Dedifferentiated amniotic fluid mesenchymal stem cell (primary cell): Measurements from ENCODE around the gene RAB4A.
"Not testable (repeated sequence)": the region's sequence is repeated elsewhere in the genome, so short reads cannot be mapped to it uniquely, and the experiment has no call there.

Experiments
- DNase-seq: peaks from one replicate; pipeline ENCODE4 v3.0.0-alpha.2; 2016; ENCODE audit errors: extremely low spot score

The RAB4A gene

DNA sequence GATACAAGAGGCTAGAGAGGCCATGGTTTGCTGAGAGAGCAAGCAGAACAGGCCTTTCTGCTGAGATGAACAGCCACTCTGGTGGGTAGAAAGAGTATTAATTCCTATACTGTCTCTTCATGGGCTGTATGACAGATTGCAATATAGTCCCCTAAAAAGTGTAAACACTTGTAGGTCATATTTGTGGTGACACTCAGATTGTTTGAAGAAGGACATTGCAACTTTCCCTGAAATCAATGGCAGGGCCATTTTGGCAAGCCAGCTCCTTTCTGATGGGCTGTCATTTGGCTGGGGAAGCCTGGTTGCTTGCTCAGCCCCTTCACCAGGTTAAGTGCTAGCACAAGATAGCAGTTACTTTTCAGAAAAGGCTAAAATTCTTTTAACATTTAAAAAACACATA, 27.5 kb downstream of the RAB4A start:
- no peak for DNase-seq

DNA sequence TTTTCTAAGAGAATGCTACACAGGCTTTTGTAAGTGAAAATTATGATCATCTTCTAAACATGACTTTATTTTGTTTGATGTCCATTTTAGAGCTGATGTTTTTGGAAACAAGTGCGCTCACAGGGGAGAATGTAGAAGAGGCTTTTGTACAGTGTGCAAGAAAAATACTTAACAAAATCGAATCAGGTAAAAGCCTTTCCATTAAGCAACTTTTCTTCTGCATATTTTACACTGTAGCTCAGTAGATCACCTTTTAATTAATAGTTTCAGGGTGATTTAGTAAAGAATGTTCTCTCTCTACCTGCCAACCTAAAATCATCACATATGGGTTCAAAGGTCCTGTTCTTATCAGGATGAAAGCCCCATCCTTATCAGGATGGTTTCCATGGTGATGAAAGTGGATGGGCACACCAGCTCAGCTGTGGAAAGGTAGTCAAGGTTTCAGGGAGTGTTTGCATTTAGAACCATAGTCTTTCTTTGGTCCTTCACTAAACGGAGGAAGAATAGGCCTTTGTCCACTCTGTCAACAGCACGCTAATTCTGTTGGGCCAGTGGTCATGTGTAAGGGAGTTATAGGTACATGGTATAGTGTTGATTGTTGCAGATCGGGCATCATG, 28.1 kb downstream of the RAB4A start:
- no peak for DNase-seq

DNA sequence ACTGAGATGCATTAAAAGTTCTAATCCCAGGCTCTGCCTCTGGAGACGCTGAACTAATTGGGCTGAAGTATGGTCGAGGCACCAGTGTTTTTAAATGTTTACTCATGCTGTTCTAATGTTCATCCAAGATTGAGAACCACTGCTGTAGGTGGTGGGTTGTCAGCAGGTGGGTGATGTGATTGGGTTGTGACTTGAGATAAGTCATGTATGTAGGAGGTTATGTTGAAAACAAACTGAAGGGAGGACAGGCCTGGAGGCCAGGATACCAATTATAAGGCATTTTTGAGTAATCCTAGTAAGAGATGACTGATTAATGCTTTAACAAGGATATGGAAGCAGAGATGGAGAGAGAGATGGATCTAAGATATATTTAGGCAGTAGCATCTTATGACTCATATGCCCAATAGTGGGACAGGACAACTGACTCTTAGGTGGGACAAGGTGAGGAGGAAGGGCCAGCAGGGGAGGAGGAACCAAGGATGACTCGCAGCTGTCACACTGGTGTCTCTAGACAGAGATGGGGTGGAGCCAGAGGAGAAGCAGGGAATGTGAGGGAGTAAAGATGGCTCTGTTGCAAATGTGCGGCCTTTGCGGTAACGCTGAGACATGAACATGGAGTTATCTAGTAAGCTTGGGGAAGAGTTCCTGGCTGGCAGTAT, 29.3 kb downstream of the RAB4A start:
- DNase-seq: no peak

DNA sequence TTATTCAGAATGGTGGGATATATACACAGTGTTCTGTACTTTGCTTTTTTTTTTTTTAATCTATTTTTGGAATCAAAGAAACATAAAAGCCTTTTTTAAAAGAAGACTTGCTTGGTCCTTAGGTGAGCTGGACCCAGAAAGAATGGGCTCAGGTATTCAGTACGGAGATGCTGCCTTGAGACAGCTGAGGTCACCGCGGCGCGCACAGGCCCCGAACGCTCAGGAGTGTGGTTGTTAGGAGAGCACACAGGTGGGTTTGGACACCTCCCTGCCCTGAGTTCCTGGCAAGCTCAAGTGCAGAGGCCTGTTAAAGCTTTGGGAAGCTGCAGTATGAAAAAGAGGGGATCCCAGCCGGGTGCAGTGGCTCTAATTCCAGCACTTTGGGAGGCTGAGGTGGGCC, 31.8 kb downstream of the RAB4A start:
- DNase-seq: no peak

DNA sequence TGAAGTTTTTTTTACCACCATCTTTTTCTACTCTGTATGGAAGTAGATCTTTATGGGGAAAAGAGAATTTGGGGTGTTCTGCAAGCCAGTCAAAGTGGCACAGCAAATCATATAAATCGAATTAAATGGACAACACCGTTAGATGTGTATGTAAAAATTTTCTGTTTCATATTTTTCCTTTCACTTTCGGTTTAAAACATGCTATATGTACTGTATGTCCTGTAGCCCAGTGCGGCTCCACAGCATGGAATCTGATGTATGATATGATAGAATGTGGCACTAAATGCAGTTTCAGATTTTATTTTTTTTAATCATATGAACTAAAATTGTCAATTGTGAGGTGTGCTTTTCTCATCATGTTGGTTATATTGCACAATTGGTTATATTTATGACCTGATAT, 32.9 kb downstream of the RAB4A start:
- no peak for DNase-seq

DNA sequence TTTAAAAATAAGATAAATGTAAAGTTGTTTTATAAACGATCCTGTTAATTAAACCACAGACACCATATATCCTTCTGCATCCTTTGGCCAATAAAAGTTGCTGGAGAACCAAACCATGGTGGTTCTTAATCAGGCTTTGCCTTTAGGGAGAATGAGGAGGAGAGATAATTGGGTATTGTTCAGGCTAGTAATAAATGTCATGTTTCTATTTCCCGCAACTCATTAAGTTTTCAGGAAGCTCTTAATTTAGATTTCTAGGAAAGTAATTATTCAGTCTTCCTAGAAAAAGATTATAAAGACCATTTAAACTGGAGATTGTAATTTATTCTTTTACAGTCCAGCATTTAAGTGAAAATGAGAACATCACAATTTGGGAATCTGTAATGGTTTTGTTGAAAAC, 34.5 kb downstream of the RAB4A start:
- no peak for DNase-seq

DNA sequence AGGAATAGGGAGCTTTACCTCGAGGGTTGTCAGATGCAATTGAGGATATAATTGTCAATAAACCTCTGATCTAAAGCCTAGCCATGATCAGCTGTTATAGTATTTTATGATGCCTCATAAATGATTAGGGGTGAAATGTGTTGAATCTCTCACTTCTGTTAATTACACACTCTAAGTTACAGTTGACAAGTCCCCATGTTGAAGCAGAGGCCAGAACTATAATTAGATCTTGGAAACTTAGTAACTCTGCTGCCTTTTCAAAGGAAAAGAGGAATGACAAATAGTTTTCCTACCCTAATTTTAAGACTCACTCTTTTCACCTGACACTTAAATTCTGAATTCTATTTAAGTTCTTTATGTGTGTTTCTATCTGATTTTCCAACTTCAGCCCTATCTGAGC, 38.2 kb downstream of the RAB4A start:
- DNase-seq: no peak

DNA sequence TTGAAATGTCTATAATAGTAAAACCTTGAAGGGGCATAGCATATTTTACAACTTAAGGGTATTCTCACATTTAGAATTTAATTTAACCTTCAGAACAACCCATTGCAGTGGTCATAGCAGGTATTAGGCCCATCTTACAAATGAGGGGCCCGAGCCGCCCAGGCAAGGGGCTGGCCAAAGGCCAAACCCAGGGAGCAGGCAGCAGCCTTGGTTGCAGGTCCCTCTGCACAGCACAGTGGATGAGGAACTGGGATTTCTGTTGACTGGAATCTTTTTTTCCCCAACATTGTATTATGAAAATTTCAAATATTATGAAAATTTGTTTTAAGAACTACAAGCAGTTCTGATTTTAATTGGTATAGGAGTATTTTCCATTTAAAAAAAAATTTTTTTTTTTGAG, 38.8 kb downstream of the RAB4A start:
- no peak for DNase-seq

DNA sequence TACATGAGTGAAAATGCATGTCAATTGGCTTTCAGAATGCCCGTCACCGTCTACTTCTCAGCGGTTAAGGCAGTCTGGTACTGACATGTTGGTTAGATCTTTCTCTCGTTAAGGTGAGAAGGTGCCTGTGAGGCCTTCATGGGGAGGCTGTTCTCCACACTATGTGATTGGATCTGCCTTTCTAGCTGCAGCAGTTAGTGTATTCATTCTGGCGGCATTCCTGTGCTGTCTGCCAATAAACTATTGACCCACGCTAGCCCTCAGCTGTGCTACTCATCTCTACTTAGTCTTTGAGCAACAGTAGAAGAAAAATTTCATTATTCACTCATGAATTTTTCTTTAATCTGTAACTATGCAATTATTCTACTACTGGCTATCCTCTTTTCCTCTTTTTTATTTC, 39.9 kb downstream of the RAB4A start:
- no peak for DNase-seq

DNA sequence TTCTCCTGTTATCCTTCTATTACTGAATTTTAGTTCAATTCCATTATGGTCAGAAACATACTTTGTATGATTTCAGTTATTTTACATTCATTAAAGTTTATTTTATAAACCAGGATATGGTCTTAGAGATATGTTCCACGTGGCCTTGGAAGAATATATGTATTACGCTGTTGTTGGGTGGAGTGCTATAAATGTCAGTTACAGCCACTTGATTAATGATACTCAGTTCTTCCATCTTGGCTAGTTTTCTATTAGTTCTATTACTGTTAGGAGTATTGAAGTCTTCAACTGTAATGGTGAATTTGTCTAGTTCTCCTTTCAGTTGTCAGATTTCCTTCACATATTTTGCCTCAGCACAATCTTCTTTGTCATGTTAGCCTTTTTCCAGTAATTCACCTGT, 45.3 kb downstream of the RAB4A start:
- DNase-seq: no peak

DNA sequence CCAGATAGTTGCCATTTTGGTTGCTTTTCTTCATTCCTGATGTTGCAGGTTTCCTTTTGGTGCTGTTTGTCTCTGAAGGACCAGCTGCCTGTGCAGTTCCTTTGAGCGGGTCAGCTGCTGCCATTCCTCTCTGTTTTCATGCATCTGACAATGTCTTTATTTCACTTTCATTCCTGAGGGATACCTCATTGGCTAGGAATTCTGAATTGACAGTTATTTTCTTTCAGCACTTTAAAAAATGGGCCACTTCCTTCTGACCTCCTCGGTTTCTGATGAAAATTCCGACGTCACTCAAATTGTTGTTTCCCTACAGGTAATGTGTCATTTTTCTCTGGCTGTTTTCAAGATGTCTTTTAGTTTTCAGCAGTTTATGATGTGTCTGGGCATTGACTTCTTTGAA, 47.1 kb downstream of the RAB4A start:
- DNase-seq: no peak

DNA sequence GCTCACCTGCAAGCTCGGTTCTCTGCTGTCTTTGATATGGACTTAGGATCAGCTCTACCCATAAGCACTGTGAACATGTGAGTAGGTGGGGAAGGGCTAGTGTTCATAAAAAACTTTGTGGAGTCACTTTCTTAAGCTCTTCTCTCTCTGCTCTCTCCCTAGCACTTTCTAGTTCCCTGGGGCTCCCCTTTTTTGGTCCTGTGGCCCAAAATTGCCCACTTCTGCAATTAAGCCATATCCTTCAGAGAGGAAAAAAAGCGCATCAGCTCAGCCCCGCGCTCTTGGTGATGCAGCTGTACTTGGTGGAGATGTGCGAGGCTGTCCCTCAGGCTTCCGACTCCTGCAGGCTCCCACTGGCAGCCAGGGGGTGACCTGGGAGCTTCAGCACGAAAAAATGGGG, 48.6 kb downstream of the RAB4A start:
- no peak for DNase-seq

DNA sequence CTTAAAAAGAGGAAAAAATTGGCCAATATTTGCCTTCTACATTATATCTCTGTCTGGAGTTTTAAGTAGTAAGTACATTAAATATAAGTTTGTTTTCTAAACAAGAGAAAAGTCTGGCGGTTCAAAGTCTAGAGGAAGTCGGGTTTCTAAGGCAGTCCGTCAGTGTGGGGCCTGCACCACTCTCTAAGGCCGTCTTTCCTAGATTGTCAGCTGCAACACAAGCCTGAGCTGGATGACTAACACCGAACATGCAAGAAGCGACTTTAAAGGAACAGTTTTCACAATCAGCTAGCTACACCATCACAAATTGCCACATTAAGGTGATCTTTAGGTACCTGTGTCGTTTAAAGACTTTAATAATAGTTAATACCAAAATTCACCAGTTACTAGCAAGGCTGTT, 52.3 kb downstream of the RAB4A start:
- DNase-seq: no peak

DNA sequence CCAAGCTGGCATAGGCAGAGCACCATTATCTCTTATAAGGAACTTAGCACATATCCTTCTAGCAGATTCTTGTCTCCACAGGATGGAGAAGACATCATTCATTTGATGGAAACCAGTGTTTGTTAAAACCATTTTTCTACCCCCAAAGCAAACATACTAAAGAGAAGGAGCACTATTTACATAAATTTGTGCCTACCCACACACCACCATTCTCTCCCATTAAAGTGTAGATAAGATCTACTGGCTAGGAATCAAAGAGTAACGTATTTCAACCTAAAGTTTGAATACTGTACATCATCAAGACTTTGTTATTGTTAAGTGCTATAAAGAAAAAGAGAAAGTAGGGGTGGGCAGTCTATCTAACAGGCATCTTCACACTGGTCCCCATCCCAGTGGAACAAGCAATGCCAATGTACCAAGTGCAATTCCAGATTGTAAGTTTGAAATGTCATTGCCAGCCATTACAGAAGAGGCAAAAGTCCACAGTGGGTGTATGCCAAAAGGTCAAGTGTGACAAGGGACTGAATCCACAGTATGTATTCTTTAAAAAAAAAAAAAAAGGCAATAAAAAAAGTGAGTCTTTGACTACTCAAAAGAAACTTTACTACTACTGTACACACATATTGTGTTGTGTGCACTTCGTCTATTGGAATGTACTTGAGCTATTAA, 53.1 kb downstream of the RAB4A start:
- no peak for DNase-seq

DNA sequence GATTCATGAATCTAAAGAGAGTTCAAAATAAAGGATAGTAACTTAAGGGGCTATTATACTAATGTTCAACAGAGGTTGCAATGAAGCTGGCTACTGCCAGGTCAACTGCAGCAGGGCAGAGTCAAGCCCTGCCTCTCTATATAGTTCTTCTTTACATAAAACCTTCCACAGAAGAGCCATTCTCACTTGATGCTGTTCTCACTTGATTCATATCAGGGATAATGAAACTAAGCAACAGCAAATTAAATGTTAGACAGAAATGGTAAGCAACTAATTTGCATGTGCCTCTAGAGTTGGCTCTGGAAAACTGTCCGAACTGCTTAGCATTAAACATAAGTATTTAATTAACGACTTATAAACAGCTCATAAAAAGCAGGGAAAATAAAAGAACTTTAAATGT, 54.5 kb downstream of the RAB4A start:
- DNase-seq: no peak

DNA sequence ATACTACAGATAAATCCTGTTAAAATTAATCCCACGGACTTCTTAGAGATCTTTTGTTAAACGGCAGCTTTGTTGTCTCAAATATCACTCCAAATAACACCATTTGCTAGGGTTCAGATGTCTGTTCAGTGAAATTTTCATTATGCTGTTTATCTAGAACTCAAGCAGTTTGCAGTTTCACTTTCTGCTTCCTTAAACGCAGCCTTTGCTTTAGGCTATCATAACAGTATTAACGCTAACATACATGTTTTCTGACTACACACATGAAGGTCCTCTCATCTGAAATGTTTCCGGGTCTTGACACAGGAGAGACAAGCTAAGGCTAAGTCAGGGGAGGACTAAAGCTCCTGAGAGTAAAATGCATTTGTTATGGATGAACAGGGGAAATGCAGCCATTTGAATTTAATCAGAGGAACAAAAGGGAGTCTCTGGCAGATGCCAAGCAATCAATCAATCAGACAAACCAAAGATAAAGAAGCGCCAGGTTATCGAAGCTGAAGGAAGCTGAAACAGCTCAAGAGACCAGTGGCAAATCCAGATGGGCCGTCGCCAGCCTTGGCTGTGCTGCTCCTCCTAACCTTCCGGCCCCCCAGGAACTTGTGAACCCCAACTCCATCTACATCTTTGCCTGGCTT, 55.1 kb downstream of the RAB4A start:
- no peak for DNase-seq

DNA sequence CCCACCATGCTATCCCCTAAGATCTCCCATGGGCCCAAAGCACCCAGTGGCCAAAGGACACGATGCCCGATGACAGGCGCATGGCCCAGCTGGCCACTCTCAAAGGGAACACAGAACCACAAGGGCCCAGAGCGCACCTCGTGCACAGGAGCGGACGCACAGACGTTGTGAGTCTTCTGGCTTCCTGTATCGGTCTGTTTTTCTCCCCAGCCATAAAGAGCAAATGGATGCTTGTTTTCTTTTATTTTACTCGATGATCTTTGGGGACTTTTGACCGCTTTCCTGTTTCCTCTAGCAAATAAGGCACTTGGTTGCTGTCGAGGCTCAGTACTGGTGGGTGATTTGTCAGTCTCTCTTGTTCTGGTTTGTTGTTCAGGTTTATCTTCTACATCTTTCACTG, 55.7 kb downstream of the RAB4A start:
- no peak for DNase-seq

DNA sequence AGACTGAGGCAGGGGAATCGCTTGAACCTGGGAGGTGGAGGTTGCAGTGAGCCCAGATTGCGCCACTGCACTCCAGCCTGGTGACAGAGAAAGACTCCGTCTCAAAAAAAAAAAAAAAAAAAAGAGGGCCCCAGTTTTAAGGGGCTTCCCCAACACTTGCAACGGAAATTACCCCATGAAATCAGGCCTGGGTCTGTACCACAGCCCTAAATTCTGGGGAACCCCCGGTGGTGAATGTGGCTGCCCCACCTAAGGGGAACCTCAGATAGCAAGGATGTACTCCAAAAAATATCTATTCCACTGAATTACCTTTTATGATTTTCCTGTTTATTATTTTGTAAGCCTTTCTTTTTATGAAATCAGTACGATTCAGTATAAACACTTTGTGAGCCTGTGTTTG, 56.9 kb downstream of the RAB4A start:
- not testable (repeated sequence) for DNase-seq

DNA sequence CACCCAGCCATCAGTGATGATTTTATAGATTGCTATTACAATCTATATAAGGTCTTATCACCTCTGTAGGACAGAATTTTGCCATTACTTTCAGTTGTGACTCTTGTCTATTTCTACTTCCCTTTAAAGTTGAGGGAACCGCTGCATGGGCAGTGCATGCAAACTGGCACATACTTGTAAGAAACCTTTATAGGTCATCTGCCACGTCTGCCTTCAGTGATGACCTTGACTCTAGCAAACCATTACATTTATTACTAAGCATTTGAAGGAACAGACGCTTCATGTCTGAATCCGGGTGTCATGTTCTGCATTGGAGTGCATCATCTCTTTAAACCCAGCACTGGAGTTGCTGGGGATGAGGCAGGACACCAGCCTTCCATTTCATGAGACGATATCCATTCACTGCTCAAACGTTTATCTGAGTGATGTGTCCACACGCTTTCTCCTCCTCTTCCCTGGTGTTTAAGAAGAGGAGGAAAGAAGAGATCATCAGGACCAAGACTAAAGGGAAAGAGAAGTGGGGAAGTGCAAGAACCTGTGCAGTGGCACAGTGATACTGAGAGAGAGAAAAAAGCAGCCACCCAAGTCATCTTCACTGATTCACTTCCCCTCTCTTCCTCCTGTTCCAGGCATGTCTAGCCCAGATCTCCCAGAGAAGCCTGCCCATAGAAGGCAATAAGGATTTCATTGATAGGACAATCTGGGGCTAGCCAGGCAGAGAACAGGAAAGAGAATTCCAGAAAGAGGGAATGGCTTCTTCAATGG, 57.9 kb downstream of the RAB4A start:
- DNase-seq: no peak

DNA sequence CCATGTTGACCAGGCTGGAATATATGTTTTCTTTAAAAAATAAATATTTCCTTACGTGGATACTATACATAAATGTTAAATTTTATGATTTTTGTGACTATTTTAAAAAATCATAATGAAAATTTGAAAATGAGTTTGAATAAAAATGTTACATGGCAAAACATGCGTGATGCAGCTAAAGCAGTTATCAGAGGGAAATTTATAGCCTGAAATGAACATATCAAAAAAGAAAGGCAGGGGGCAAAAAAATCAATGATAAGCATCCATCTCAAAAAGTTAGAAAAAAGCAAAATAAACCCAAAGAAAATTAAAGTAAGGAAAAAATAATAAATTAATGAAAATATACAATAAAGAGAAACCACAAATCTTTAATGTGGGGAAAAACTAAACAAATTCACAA, 63.4 kb downstream of the RAB4A start:
- no peak for DNase-seq

DNA sequence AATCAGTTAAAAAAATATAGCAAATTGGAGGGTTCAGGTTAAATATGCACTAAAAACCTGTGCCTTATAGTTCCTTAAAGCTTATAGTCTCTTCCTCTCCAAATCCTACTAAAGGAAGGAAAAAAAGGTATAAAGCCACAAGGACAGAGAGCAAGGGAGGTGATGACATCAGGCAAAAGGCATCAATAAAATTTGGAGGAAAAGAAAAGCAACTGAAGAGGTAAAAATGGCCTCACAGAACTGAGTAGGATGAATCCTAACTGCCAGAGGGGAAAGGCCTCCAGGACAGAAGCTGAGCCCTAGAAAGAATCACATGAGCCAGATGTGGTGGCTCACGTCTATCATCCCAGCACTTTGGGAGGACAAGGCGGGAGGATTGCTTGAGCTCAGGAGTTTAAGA, 63.8 kb downstream of the RAB4A start:
- peak; percentile 13 for DNase-seq

DNA sequence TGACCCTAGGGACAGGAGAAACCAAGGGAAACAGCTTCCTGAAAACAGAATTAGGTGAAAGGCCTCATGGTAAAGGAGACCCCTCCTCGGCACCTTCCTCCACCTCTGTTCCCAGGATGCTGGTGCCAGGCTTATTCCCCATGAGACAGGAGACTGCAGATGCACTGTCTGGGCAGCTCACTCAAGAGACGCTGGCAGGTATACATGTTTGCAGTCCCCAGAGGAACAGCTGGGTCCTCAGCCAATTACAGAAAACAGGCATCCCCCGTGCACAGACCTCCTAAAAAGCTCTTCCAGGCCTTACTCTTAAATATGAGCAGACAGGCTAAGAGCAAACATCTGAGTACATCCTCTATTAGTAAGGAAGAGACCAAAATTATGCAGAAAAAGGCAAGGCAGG, 65.4 kb downstream of the RAB4A start:
- no peak for DNase-seq
